Liver (tissue), 9 donors: ENCODE data around the gene IQCK. TPM values are rescaled to one million over a fixed set of nuclear protein-coding genes. Genes with fewer than 3 reads are reported as not detected.

ENCODE experiments used
- DNase-seq: peaks from one replicate; pipeline ENCODE4 v3.0.0-alpha.2; 2017; ENCODE audit warnings: low spot score
- H3K27ac ChIP-seq, 2 donors: one replicate each; pipeline ENCODE4 v1.7.0; 2013; ENCODE audit warnings: inconsistent platforms in 2 of 2, low read length in 2 of 2, control low read depth in 1 of 2, low read depth in 1 of 2, mild to moderate bottlenecking in 1 of 2
- H3K27me3 ChIP-seq, 4 donors: one replicate each; pipeline versions ENCODE4 v1.6.1 to v1.7.0; 2013; ENCODE audit warnings: low read length in 3 of 4, inconsistent platforms in 1 of 4, mild to moderate bottlenecking in 1 of 4, moderate library complexity in 1 of 4; ENCODE audit not compliant: control insufficient read depth in 4 of 4, insufficient read depth in 4 of 4
- H3K36me3 ChIP-seq, 4 donors: one replicate each; pipeline versions ENCODE4 v1.6.1 to v1.7.0; 2013; ENCODE audit warnings: low read length in 3 of 4, mild to moderate bottlenecking in 3 of 4, low read depth in 1 of 4, moderate library complexity in 1 of 4; ENCODE audit not compliant: control insufficient read depth in 4 of 4, insufficient read depth in 3 of 4
- H3K4me1 ChIP-seq, 4 donors: one replicate each; pipeline versions ENCODE4 v1.6.1 to v1.7.0; 2013; ENCODE audit warnings: low read length in 3 of 4, mild to moderate bottlenecking in 3 of 4, moderate library complexity in 1 of 4; ENCODE audit not compliant: control insufficient read depth in 4 of 4, insufficient read depth in 4 of 4
- H3K4me3 ChIP-seq, 3 donors: one replicate each; pipeline versions ENCODE4 v1.6.1 to v1.7.0; 2013; ENCODE audit warnings: low read length in 3 of 3, control low read depth in 1 of 3, low read depth in 1 of 3, mild to moderate bottlenecking in 1 of 3
- H3K9ac ChIP-seq, 2 donors: one replicate each; pipeline ENCODE4 v1.7.0; 2013; ENCODE audit warnings: low read length in 2 of 2, mild to moderate bottlenecking in 2 of 2, moderate library complexity in 2 of 2, control low read depth in 1 of 2, low read depth in 1 of 2
- H3K9me3 ChIP-seq, 4 donors: one replicate each; pipeline versions ENCODE4 v1.6.1 to v1.7.0; 2013; ENCODE audit warnings: low read length in 3 of 4; ENCODE audit not compliant: control insufficient read depth in 4 of 4
- EGR1 ChIP-seq, 2 donors: IDR thresholded peaks; 2 replicates each; pipeline ENCODE4 v1.6.1; 2016 to 2018; ENCODE audit warnings: antibody characterized with exemption in 2 of 2, low read depth in 2 of 2
- FOXA1 ChIP-seq: IDR thresholded peaks from 2 replicates; pipeline ENCODE4 v1.6.1; 2016; ENCODE audit warnings: antibody characterized with exemption
- FOXA2 ChIP-seq: IDR thresholded peaks from 2 replicates; pipeline ENCODE4 v1.6.1; 2016; ENCODE audit warnings: antibody characterized with exemption
- GABPA ChIP-seq, 2 donors: IDR thresholded peaks in 1 of 2; conservative IDR thresholded peaks in 1 of 2; 2 replicates each; pipeline ENCODE4 v1.6.1; 2016; ENCODE audit warnings: antibody characterized with exemption in 2 of 2, mild to moderate bottlenecking in 1 of 2, moderate library complexity in 1 of 2
- HNF4A ChIP-seq, 2 donors: conservative IDR thresholded peaks; 2 replicates each; pipeline ENCODE4 v1.6.1; 2016; ENCODE audit warnings: antibody characterized with exemption in 2 of 2, mild to moderate bottlenecking in 2 of 2
- HNF4G ChIP-seq: IDR thresholded peaks from 2 replicates; pipeline ENCODE4 v1.6.1; 2016; ENCODE audit warnings: antibody characterized with exemption
- JUND ChIP-seq, 2 donors: IDR thresholded peaks; 2 replicates each; pipeline ENCODE4 v1.6.1; 2016; ENCODE audit warnings: antibody characterized with exemption in 2 of 2
- NR2F2 ChIP-seq: IDR thresholded peaks from 2 replicates; pipeline ENCODE4 v1.6.1; 2016; ENCODE audit warnings: antibody characterized with exemption
- RAD21 ChIP-seq, 2 donors: IDR thresholded peaks; 2 replicates each; pipeline ENCODE4 v1.6.1; 2016; ENCODE audit warnings: antibody characterized with exemption in 2 of 2, mild to moderate bottlenecking in 2 of 2
- RXRA ChIP-seq, 2 donors: IDR thresholded peaks; 2 replicates each; pipeline ENCODE4 v1.6.1; 2017 to 2018; ENCODE audit warnings: antibody characterized with exemption in 2 of 2, mild to moderate bottlenecking in 1 of 2
- SP1 ChIP-seq: IDR thresholded peaks from 2 replicates; pipeline ENCODE4 v1.6.1; 2018; ENCODE audit warnings: antibody characterized with exemption, mild to moderate bottlenecking
- TAF1 ChIP-seq: conservative IDR thresholded peaks from 2 replicates; pipeline ENCODE4 v1.6.1; 2016; ENCODE audit warnings: antibody characterized with exemption, mild to moderate bottlenecking
- YY1 ChIP-seq: IDR thresholded peaks from 2 replicates; pipeline ENCODE4 v1.6.1; 2016; ENCODE audit warnings: antibody characterized with exemption, mild to moderate bottlenecking
- WGBS: extraction: QIAGEN DNeasy Blood & Tissue Kit; methylation state at CpG from one replicate; pipeline ENCODE4 v1.1.7; 2013; 5-methylcytosine and 5-hydroxymethylcytosine counted together
- polyA plus RNA-seq, 2 donors: library from polyadenylated mRNA; stranded (reverse) in 1 of 2; unstranded in 1 of 2; fragments of 200-250 nt in 1 of 2; fragments of >200 nt in 1 of 2; fragmentation: Nextera tagmentation in 1 of 2; extraction: Ambion mirVana in 1 of 2; gene quantifications; one replicate each; pipeline versions ENCODE4 v1.2.1 to v1.2.3, GENCODE V29; 2013 to 2015
- total RNA-seq, 2 donors: library from RNA; depleted of rRNA; stranded (reverse); fragments of >200 nt; gene quantifications; one replicate each; pipeline ENCODE4 v1.2.3, GENCODE V29; 2014
- TF ChIP-seq, protein P1 (sequence below): IDR thresholded peaks from 2 replicates; pipeline ENCODE4 v1.6.1; 2016; ENCODE audit warnings: antibody characterized with exemption
- TF ChIP-seq, protein P2 (sequence below): IDR thresholded peaks from 2 replicates; pipeline ENCODE4 v1.6.1; 2016; ENCODE audit warnings: antibody characterized with exemption
- TF ChIP-seq, protein P3 (sequence below): fragments of 150-350 bp; IDR thresholded peaks from 2 replicates; pipeline ENCODE4 v1.5.1; 2017; ENCODE audit warnings: improper control_type of control experiment, low read depth, low read length; ENCODE audit not compliant: missing input control
- TF ChIP-seq, protein P4 (sequence below): IDR thresholded peaks from 2 replicates; pipeline ENCODE4 v1.6.1; 2016; ENCODE audit warnings: antibody characterized with exemption
- TF ChIP-seq, protein P5 (sequence below): IDR thresholded peaks from 2 replicates; pipeline ENCODE4 v1.6.1; 2016; ENCODE audit warnings: antibody characterized with exemption, mild to moderate bottlenecking
- donor health status: healthy.
- donor health status: healthy.
- donor health status: healthy.
- donor health status: healthy.
- donor health status: healthy.

Gene IQCK
- total and polyA plus RNA-seq, 4 donors = 2.1 to 4.4 (median 2.9) TPM

DNA sequence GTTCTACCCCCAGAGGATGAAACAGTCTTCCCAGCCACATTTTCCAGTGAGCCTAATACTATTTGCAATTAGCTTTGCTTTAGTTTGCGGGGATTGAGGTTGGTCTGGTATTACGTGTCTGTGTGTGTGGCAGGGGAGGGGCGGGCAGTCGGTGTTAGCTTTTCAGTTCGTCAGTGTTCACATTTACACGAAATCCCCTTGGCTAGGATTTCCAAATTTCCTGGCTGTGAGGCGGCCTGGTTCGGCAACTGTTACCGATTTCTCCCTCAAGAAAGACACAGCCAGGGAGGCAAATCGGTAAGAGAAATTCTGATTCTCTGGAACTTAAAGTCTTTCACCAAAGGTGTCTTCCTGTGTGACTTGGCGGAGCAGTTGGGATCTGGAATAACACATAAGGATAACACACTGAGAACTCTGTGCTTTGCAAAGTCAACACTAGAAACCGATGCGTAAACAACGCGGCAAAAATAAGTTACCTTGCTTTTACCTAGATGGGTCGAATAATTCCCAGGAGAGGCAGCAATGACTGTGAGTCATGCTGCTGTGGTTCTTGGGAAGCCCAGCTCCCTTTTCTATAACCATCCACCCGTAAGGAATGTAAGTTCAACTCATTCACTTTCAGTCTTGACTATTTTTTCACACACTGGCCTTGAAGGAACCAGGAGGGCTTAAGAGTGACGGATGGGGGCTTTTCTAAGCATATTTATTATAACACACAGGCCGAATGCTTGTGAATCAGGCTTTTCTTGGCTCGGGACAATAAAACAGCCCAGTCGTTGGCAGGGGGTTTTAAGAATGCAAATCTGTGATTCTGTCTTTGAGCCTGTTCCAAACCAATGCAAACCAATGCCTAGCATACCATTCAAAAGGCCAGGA, 142.3 kb downstream of the IQCK start:
- Histone ChIP-seq H3K4me3 (no peak overlapping the region), H3K36me3 (no peaks in the 10 kb centered on the region), H3K9me3 (no peaks in the 10 kb centered on the region), H3K27me3 (no peaks in the 10 kb centered on the region), H3K4me1 (no peaks in the 10 kb centered on the region), H3K9ac (no peak overlapping the region), H3K27ac (no peak overlapping the region)
- no peak for TF ChIP-seq FOXA2
- TF ChIP-seq SP1 = no peak
- no peak for TF ChIP-seq RAD21 (IDR thresholded peaks at IDR 0.05)
- no peak for TF ChIP-seq RXRA (IDR thresholded peaks at IDR 0.05)
- no peak for TF ChIP-seq HNF4A (conservative IDR thresholded peaks at IDR 0.05)
- TF ChIP-seq YY1 = no peak
- TF ChIP-seq, protein P1, sequence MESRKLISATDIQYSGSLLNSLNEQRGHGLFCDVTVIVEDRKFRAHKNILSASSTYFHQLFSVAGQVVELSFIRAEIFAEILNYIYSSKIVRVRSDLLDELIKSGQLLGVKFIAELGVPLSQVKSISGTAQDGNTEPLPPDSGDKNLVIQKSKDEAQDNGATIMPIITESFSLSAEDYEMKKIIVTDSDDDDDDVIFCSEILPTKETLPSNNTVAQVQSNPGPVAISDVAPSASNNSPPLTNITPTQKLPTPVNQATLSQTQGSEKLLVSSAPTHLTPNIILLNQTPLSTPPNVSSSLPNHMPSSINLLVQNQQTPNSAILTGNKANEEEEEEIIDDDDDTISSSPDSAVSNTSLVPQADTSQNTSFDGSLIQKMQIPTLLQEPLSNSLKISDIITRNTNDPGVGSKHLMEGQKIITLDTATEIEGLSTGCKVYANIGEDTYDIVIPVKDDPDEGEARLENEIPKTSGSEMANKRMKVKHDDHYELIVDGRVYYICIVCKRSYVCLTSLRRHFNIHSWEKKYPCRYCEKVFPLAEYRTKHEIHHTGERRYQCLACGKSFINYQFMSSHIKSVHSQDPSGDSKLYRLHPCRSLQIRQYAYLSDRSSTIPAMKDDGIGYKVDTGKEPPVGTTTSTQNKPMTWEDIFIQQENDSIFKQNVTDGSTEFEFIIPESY = no peak
- TF ChIP-seq GABPA (IDR thresholded peaks at IDR 0.05 in 1 of 2, conservative IDR thresholded peaks at IDR 0.05 in 1 of 2) = no peak
- TF ChIP-seq EGR1 (IDR thresholded peaks at IDR 0.05; ENCODE audit: low read depth in 2 of 2) = no peak
- TF ChIP-seq JUND (IDR thresholded peaks at IDR 0.05) = no peak
- TF ChIP-seq, protein P2, sequence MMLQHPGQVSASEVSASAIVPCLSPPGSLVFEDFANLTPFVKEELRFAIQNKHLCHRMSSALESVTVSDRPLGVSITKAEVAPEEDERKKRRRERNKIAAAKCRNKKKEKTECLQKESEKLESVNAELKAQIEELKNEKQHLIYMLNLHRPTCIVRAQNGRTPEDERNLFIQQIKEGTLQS = no peak
- TF ChIP-seq, protein P3, sequence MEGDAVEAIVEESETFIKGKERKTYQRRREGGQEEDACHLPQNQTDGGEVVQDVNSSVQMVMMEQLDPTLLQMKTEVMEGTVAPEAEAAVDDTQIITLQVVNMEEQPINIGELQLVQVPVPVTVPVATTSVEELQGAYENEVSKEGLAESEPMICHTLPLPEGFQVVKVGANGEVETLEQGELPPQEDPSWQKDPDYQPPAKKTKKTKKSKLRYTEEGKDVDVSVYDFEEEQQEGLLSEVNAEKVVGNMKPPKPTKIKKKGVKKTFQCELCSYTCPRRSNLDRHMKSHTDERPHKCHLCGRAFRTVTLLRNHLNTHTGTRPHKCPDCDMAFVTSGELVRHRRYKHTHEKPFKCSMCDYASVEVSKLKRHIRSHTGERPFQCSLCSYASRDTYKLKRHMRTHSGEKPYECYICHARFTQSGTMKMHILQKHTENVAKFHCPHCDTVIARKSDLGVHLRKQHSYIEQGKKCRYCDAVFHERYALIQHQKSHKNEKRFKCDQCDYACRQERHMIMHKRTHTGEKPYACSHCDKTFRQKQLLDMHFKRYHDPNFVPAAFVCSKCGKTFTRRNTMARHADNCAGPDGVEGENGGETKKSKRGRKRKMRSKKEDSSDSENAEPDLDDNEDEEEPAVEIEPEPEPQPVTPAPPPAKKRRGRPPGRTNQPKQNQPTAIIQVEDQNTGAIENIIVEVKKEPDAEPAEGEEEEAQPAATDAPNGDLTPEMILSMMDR = no peak
- TF ChIP-seq TAF1 = no peak
- TF ChIP-seq, protein P4, sequence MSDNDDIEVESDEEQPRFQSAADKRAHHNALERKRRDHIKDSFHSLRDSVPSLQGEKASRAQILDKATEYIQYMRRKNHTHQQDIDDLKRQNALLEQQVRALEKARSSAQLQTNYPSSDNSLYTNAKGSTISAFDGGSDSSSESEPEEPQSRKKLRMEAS = no peak
- no peak for DNase-seq
- 73% methylated on average over 21 of the region's 21 CpGs for WGBS

DNA sequence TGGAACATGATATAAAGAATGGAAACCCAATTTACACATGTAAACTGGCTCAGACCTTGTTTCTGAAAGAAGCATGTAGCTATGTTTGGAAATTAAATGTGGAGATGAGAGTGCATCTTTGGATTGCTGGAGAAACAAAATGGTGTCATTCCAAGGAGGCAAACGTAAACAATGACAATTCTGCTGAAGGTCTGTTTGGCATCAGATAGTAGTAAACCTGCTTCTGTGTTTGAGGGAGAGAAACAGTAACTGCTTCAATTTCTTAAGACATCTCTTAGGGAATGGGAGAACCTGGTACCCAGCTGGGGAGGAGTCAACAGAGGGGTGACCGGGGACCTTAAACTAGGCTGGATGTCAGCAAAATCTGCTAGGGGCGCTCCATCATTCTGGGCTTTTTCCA, 143.1 kb downstream of the IQCK start:
- 87% methylated on average over 3 of the region's 3 CpGs for WGBS
- H3K9me3 ChIP-seq = no peaks in the 10 kb centered on the region
- no peak overlapping the region for H3K4me3 ChIP-seq
- no peak overlapping the region for H3K9ac ChIP-seq
- H3K4me1 ChIP-seq = no peaks in the 10 kb centered on the region
- no peak for TF ChIP-seq SP1
- TF ChIP-seq FOXA2 = no peak
- TF ChIP-seq, protein P2 = no peak
- TF ChIP-seq HNF4G = no peak
- no peak for TF ChIP-seq GABPA (IDR thresholded peaks at IDR 0.05 in 1 of 2, conservative IDR thresholded peaks at IDR 0.05 in 1 of 2)
- no peak for TF ChIP-seq NR2F2
- TF ChIP-seq, protein P5, sequence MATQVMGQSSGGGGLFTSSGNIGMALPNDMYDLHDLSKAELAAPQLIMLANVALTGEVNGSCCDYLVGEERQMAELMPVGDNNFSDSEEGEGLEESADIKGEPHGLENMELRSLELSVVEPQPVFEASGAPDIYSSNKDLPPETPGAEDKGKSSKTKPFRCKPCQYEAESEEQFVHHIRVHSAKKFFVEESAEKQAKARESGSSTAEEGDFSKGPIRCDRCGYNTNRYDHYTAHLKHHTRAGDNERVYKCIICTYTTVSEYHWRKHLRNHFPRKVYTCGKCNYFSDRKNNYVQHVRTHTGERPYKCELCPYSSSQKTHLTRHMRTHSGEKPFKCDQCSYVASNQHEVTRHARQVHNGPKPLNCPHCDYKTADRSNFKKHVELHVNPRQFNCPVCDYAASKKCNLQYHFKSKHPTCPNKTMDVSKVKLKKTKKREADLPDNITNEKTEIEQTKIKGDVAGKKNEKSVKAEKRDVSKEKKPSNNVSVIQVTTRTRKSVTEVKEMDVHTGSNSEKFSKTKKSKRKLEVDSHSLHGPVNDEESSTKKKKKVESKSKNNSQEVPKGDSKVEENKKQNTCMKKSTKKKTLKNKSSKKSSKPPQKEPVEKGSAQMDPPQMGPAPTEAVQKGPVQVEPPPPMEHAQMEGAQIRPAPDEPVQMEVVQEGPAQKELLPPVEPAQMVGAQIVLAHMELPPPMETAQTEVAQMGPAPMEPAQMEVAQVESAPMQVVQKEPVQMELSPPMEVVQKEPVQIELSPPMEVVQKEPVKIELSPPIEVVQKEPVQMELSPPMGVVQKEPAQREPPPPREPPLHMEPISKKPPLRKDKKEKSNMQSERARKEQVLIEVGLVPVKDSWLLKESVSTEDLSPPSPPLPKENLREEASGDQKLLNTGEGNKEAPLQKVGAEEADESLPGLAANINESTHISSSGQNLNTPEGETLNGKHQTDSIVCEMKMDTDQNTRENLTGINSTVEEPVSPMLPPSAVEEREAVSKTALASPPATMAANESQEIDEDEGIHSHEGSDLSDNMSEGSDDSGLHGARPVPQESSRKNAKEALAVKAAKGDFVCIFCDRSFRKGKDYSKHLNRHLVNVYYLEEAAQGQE = no peak
- no peak for TF ChIP-seq FOXA1
- TF ChIP-seq JUND (IDR thresholded peaks at IDR 0.05) = no peak
- TF ChIP-seq EGR1 (IDR thresholded peaks at IDR 0.05; ENCODE audit: low read depth in 2 of 2) = no peak
- no peak for TF ChIP-seq RAD21 (IDR thresholded peaks at IDR 0.05)
- TF ChIP-seq, protein P4 = no peak
- no peak overlapping the region for H3K27ac ChIP-seq
- no peak for DNase-seq
- H3K27me3 ChIP-seq = no peaks in the 10 kb centered on the region
- no peaks in the 10 kb centered on the region for H3K36me3 ChIP-seq
